Liver (tissue), 9 donors: ENCODE data around the gene MN1. TPM values are rescaled to one million over a fixed set of nuclear protein-coding genes. Genes with fewer than 3 reads are reported as not detected.

Experiments
- DNase-seq: peaks from one replicate; pipeline ENCODE4 v3.0.0-alpha.2; 2017; ENCODE audit warnings: low spot score
- H3K27ac ChIP-seq, 2 donors: one replicate each; pipeline ENCODE4 v1.7.0; 2013; ENCODE audit warnings: inconsistent platforms in 2 of 2, low read length in 2 of 2, control low read depth in 1 of 2, low read depth in 1 of 2, mild to moderate bottlenecking in 1 of 2
- H3K27me3 ChIP-seq, 4 donors: one replicate each; pipeline versions ENCODE4 v1.6.1 to v1.7.0; 2013; ENCODE audit warnings: low read length in 3 of 4, inconsistent platforms in 1 of 4, mild to moderate bottlenecking in 1 of 4, moderate library complexity in 1 of 4; ENCODE audit not compliant: control insufficient read depth in 4 of 4, insufficient read depth in 4 of 4
- H3K36me3 ChIP-seq, 4 donors: one replicate each; pipeline versions ENCODE4 v1.6.1 to v1.7.0; 2013; ENCODE audit warnings: low read length in 3 of 4, mild to moderate bottlenecking in 3 of 4, low read depth in 1 of 4, moderate library complexity in 1 of 4; ENCODE audit not compliant: control insufficient read depth in 4 of 4, insufficient read depth in 3 of 4
- H3K4me1 ChIP-seq, 4 donors: one replicate each; pipeline versions ENCODE4 v1.6.1 to v1.7.0; 2013; ENCODE audit warnings: low read length in 3 of 4, mild to moderate bottlenecking in 3 of 4, moderate library complexity in 1 of 4; ENCODE audit not compliant: control insufficient read depth in 4 of 4, insufficient read depth in 4 of 4
- H3K4me3 ChIP-seq, 3 donors: one replicate each; pipeline versions ENCODE4 v1.6.1 to v1.7.0; 2013; ENCODE audit warnings: low read length in 3 of 3, control low read depth in 1 of 3, low read depth in 1 of 3, mild to moderate bottlenecking in 1 of 3
- H3K9ac ChIP-seq, 2 donors: one replicate each; pipeline ENCODE4 v1.7.0; 2013; ENCODE audit warnings: low read length in 2 of 2, mild to moderate bottlenecking in 2 of 2, moderate library complexity in 2 of 2, control low read depth in 1 of 2, low read depth in 1 of 2
- H3K9me3 ChIP-seq, 4 donors: one replicate each; pipeline versions ENCODE4 v1.6.1 to v1.7.0; 2013; ENCODE audit warnings: low read length in 3 of 4; ENCODE audit not compliant: control insufficient read depth in 4 of 4
- ATF3 ChIP-seq: IDR thresholded peaks from 2 replicates; pipeline ENCODE4 v1.6.1; 2016; ENCODE audit warnings: antibody characterized with exemption
- CTCF ChIP-seq: fragments of 150-350 bp; IDR thresholded peaks from 2 replicates; pipeline ENCODE4 v1.5.1; 2017; ENCODE audit warnings: improper control_type of control experiment, low read depth, low read length; ENCODE audit not compliant: missing input control
- EGR1 ChIP-seq, 2 donors: IDR thresholded peaks; 2 replicates each; pipeline ENCODE4 v1.6.1; 2016 to 2018; ENCODE audit warnings: antibody characterized with exemption in 2 of 2, low read depth in 2 of 2
- FOXA1 ChIP-seq: IDR thresholded peaks from 2 replicates; pipeline ENCODE4 v1.6.1; 2016; ENCODE audit warnings: antibody characterized with exemption
- FOXA2 ChIP-seq: IDR thresholded peaks from 2 replicates; pipeline ENCODE4 v1.6.1; 2016; ENCODE audit warnings: antibody characterized with exemption
- GABPA ChIP-seq, 2 donors: IDR thresholded peaks in 1 of 2; conservative IDR thresholded peaks in 1 of 2; 2 replicates each; pipeline ENCODE4 v1.6.1; 2016; ENCODE audit warnings: antibody characterized with exemption in 2 of 2, mild to moderate bottlenecking in 1 of 2, moderate library complexity in 1 of 2
- HNF4A ChIP-seq, 2 donors: conservative IDR thresholded peaks; 2 replicates each; pipeline ENCODE4 v1.6.1; 2016; ENCODE audit warnings: antibody characterized with exemption in 2 of 2, mild to moderate bottlenecking in 2 of 2
- HNF4G ChIP-seq: IDR thresholded peaks from 2 replicates; pipeline ENCODE4 v1.6.1; 2016; ENCODE audit warnings: antibody characterized with exemption
- JUND ChIP-seq, 2 donors: IDR thresholded peaks; 2 replicates each; pipeline ENCODE4 v1.6.1; 2016; ENCODE audit warnings: antibody characterized with exemption in 2 of 2
- RAD21 ChIP-seq, 2 donors: IDR thresholded peaks; 2 replicates each; pipeline ENCODE4 v1.6.1; 2016; ENCODE audit warnings: antibody characterized with exemption in 2 of 2, mild to moderate bottlenecking in 2 of 2
- REST ChIP-seq: IDR thresholded peaks from 2 replicates; pipeline ENCODE4 v1.6.1; 2016; ENCODE audit warnings: antibody characterized with exemption, mild to moderate bottlenecking
- SP1 ChIP-seq: IDR thresholded peaks from 2 replicates; pipeline ENCODE4 v1.6.1; 2018; ENCODE audit warnings: antibody characterized with exemption, mild to moderate bottlenecking
- TAF1 ChIP-seq: conservative IDR thresholded peaks from 2 replicates; pipeline ENCODE4 v1.6.1; 2016; ENCODE audit warnings: antibody characterized with exemption, mild to moderate bottlenecking
- YY1 ChIP-seq: IDR thresholded peaks from 2 replicates; pipeline ENCODE4 v1.6.1; 2016; ENCODE audit warnings: antibody characterized with exemption, mild to moderate bottlenecking
- WGBS: extraction: QIAGEN DNeasy Blood & Tissue Kit; methylation state at CpG from one replicate; pipeline ENCODE4 v1.1.7; 2013; 5-methylcytosine and 5-hydroxymethylcytosine counted together
- polyA plus RNA-seq, 2 donors: library from polyadenylated mRNA; stranded (reverse) in 1 of 2; unstranded in 1 of 2; fragments of 200-250 nt in 1 of 2; fragments of >200 nt in 1 of 2; fragmentation: Nextera tagmentation in 1 of 2; extraction: Ambion mirVana in 1 of 2; gene quantifications; one replicate each; pipeline versions ENCODE4 v1.2.1 to v1.2.3, GENCODE V29; 2013 to 2015
- total RNA-seq, 2 donors: library from RNA; depleted of rRNA; stranded (reverse); fragments of >200 nt; gene quantifications; one replicate each; pipeline ENCODE4 v1.2.3, GENCODE V29; 2014
- donor health status: healthy.
- donor health status: healthy.
- donor health status: healthy.
- donor health status: healthy.
- donor health status: healthy.

Gene MN1
- total and polyA plus RNA-seq, 4 donors, result 0.10 to 0.33 (median 0.21) TPM

GRCh38 chr22:27782088-27782487, 19.5 kb downstream of the MN1 start:
- no peak for DNase-seq
- H3K27me3 ChIP-seq, result no peaks in the 10 kb centered on the region
- WGBS, result 93% methylated on average over 13 of the region's 13 CpGs
- H3K36me3 ChIP-seq, result no peaks in the 10 kb centered on the region
- no peak overlapping the region for H3K4me3 ChIP-seq
- TF ChIP-seq CTCF (no peak), HNF4G (no peak), YY1 (no peak), GABPA (IDR thresholded peaks at IDR 0.05 in 1 of 2, conservative IDR thresholded peaks at IDR 0.05 in 1 of 2) (no peak), RAD21 (IDR thresholded peaks at IDR 0.05) (no peak), REST (no peak), TAF1 (no peak), FOXA1 (no peak), JUND (IDR thresholded peaks at IDR 0.05) (no peak), HNF4A (conservative IDR thresholded peaks at IDR 0.05) (no peak)
- no peaks in the 10 kb centered on the region for H3K9me3 ChIP-seq
- H3K27ac ChIP-seq, result no peak overlapping the region
- H3K9ac ChIP-seq, result no peak overlapping the region
- no peaks in the 10 kb centered on the region for H3K4me1 ChIP-seq

- 64% methylated on average over 9 of the region's 9 CpGs for WGBS
- no peak for TF ChIP-seq FOXA1
- no peak for TF ChIP-seq FOXA2
- TF ChIP-seq HNF4A (conservative IDR thresholded peaks at IDR 0.05), result no peak
- TF ChIP-seq JUND (IDR thresholded peaks at IDR 0.05), result no peak
- no peak for TF ChIP-seq TAF1
- TF ChIP-seq GABPA (IDR thresholded peaks at IDR 0.05 in 1 of 2, conservative IDR thresholded peaks at IDR 0.05 in 1 of 2), result no peak
- no peak for TF ChIP-seq EGR1 (IDR thresholded peaks at IDR 0.05; ENCODE audit: low read depth in 2 of 2)
- TF ChIP-seq ATF3, result no peak
- no peak for TF ChIP-seq SP1
- TF ChIP-seq YY1, result no peak
- no peak for TF ChIP-seq CTCF
- no peak for TF ChIP-seq HNF4G
Observed at GRCh38 chr22:27780161-27780575, 21.4 kb downstream of the MN1 start.

More at GRCh38 chr22:27780161-27780575, 21.4 kb downstream of the MN1 start:
- H3K27me3 ChIP-seq, result no peaks in the 10 kb centered on the region
- no peak for DNase-seq
- H3K9me3 ChIP-seq, result no peaks in the 10 kb centered on the region
- H3K9ac ChIP-seq, result no peak overlapping the region
- H3K36me3 ChIP-seq, result no peaks in the 10 kb centered on the region
- no peaks in the 10 kb centered on the region for H3K4me1 ChIP-seq
- H3K27ac ChIP-seq, result no peak overlapping the region
- no peak overlapping the region for H3K4me3 ChIP-seq
